A673 (cell line): ENCODE results near the gene DAB1. TPM values are rescaled to one million over a fixed set of nuclear protein-coding genes. Genes with fewer than 3 reads are reported as not detected.

Experiments
- BruUV-seq: library from RNA; stranded (reverse); fragments of 400-500 nt; replicated peaks from 2 replicates; lab custom pipeline; 2021; lab: Mats Ljungman, UMichigan
- CTCF ChIA-PET: fragments of 300-600 bp; sonication (Branson Sonifier 250); formaldehyde crosslinking; loops from one replicate; lab custom pipeline; 2022; ENCODE audit warnings: antibody characterized with exemption; lab: Charles Lee
- POLR2A ChIA-PET: fragments of 300-600 bp; sonication (Branson Sonifier 250); formaldehyde crosslinking; loops from one replicate; lab custom pipeline; 2022; ENCODE audit warnings: antibody characterized with exemption; ENCODE audit not compliant: low non-redundant PET; lab: Charles Lee
- DNase-seq: peaks from one replicate; pipeline ENCODE4 v3.0.0-alpha.2; 2015; ENCODE audit warnings: low spot score
- H3K27ac ChIP-seq: fragments of 200-600 bp; sonication (generic); 2 replicates; pipeline ENCODE4 v1.5.1; 2016; ENCODE audit warnings: mixed run types, low read depth, mild to moderate bottlenecking, mixed read lengths, antibody characterized with exemption, low read length; ENCODE audit not compliant: poor library complexity, severe bottlenecking
- H3K27me3 ChIP-seq: fragments of 200-600 bp; sonication (generic); replicated peaks from 2 replicates; pipeline ENCODE4 v1.6.1; 2017; ENCODE audit warnings: mixed run types, low read depth, mild to moderate bottlenecking, mixed read lengths, antibody characterized with exemption, low read length; ENCODE audit not compliant: insufficient read depth, poor library complexity
- H3K36me3 ChIP-seq: fragments of 200-600 bp; sonication (generic); 2 replicates; pipeline ENCODE4 v1.6.1; 2016; ENCODE audit warnings: mixed run types, mild to moderate bottlenecking, mixed read lengths, antibody characterized with exemption, low read length; ENCODE audit not compliant: insufficient read depth, poor library complexity, severe bottlenecking
- H3K4me1 ChIP-seq: fragments of 200-600 bp; sonication (generic); 2 replicates; pipeline ENCODE4 v1.6.1; 2017; ENCODE audit warnings: mixed run types, mild to moderate bottlenecking, mixed read lengths, antibody characterized with exemption, low read length; ENCODE audit not compliant: insufficient read depth, poor library complexity, severe bottlenecking
- H3K4me3 ChIP-seq: fragments of 200-600 bp; sonication (generic); 2 replicates; pipeline ENCODE4 v1.5.1; 2016; ENCODE audit warnings: low read depth, mixed run types, mild to moderate bottlenecking, mixed read lengths, low read length; ENCODE audit not compliant: poor library complexity, severe bottlenecking
- H3K9me3 ChIP-seq: fragments of 200-600 bp; sonication (generic); 2 replicates; pipeline ENCODE4 v1.6.1; 2016; ENCODE audit warnings: mixed run types, low read depth, mild to moderate bottlenecking, mixed read lengths, antibody characterized with exemption, low read length; ENCODE audit not compliant: poor library complexity, severe bottlenecking
- EZH2 ChIP-seq: fragments of 200-600 bp; sonication (generic); IDR thresholded peaks from 2 replicates; pipeline ENCODE4 v1.6.1; 2017; ENCODE audit warnings: borderline replicate concordance, low read depth, mild to moderate bottlenecking, mixed read lengths, antibody characterized with exemption, low read length; ENCODE audit not compliant: poor library complexity, severe bottlenecking
- intact Hi-C: fragments of 100-400 bp; cut with micrococcal nuclease; formaldehyde crosslinking; loops from one replicate; pipeline ENCODE4 v1.10.0; 2022; ENCODE audit not compliant: unreplicated experiment
- total RNA-seq: library from RNA; stranded (reverse); gene quantifications from 2 replicates; pipeline ENCODE4 v1.2.3, GENCODE V29; 2021
- TF ChIP-seq, protein P1 (sequence below): fragments of 300-800, 200-600 bp; sonication (generic); conservative IDR thresholded peaks from 2 replicates; pipeline ENCODE4 v1.5.1; 2017; ENCODE audit warnings: low read depth, mild to moderate bottlenecking, antibody characterized with exemption, low read length, moderate library complexity, mixed read lengths

DAB1 gene
- total RNA-seq, 1 experiment from 2014 or later, result 112 TPM

DNA sequence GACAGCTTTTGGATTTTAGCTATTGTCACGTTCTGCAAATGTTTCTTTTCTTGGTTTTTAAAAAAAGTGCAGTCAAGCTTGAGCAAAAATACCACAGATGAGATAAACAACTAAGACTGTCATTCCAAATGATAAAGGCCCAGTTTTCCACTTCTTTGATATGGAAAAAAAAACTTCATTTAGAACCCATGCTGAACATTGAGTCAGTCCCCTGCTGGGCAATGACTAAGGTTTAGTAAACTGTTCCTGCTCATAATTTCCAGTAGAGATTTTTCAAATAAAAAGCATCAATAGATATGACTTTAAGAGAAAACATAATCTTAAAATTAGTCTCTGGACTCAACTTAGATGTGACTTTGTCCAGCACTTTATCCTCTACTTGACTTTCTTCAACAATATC is 290.2 kb downstream of the DAB1 start:
- H3K9me3 ChIP-seq, result no peaks in the 10 kb centered on the region
- no peak for DNase-seq

DNA sequence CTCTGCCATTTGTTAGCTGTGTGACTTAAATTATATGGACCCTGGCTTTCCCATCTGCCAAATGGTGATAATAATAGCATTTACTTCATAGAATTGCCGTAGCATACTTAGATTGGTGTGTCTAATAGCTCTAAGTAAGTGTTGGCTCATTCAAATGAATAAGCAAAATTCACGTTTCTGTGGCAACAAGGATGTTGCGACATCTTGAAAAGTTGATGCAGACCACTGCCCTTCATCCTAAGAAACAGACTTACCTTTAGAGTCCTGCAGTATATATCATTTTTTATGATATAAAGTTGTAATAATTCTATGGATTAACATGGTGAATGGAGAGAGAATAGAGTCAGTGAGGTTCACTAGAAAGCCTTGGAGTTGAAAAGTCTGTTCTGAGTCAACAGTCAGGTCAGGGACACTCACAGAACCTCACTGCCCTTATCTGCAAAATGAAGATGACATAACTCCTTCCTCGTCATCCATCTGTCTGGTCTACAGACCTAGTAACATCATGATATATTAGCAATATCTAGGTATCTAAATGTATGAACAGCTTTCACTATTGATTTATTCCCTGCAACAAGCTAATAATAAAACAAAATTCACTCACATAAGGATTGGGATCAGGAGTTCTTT is 290.8 kb downstream of the DAB1 start:
- BruUV-seq, result no TSS peak
- Histone ChIP-seq H3K9me3 (no peaks in the 10 kb centered on the region), H3K4me3 (no peak overlapping the region), H3K27ac (no peak overlapping the region), H3K4me1 (peaks cover 3% of the 10 kb centered on the region), H3K36me3 (peaks cover 5% of the 10 kb centered on the region), H3K27me3 (no peaks in the 10 kb centered on the region)
- intact Hi-C loops, result no loop called here
- CTCF ChIA-PET, result no interaction called here
- TF ChIP-seq, protein P1, sequence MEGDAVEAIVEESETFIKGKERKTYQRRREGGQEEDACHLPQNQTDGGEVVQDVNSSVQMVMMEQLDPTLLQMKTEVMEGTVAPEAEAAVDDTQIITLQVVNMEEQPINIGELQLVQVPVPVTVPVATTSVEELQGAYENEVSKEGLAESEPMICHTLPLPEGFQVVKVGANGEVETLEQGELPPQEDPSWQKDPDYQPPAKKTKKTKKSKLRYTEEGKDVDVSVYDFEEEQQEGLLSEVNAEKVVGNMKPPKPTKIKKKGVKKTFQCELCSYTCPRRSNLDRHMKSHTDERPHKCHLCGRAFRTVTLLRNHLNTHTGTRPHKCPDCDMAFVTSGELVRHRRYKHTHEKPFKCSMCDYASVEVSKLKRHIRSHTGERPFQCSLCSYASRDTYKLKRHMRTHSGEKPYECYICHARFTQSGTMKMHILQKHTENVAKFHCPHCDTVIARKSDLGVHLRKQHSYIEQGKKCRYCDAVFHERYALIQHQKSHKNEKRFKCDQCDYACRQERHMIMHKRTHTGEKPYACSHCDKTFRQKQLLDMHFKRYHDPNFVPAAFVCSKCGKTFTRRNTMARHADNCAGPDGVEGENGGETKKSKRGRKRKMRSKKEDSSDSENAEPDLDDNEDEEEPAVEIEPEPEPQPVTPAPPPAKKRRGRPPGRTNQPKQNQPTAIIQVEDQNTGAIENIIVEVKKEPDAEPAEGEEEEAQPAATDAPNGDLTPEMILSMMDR, result no peak
- no peak for TF ChIP-seq EZH2
- POLR2A ChIA-PET, result no interaction called here
- no peak for DNase-seq

More for the DNA sequence above, 290.2 kb downstream of the DAB1 start:
- H3K4me3 ChIP-seq, result no peak overlapping the region
- peaks cover 5% of the 10 kb centered on the region for H3K36me3 ChIP-seq
- no peaks in the 10 kb centered on the region for H3K27me3 ChIP-seq
- H3K4me1 ChIP-seq, result peaks cover 3% of the 10 kb centered on the region
- no peak overlapping the region for H3K27ac ChIP-seq
- no TSS peak for BruUV-seq
- no peak for TF ChIP-seq EZH2
- TF ChIP-seq, protein P1, result no peak
- ChIA-PET CTCF (no interaction called here), POLR2A (no interaction called here)
- intact Hi-C loops, result no loop called here

DNA sequence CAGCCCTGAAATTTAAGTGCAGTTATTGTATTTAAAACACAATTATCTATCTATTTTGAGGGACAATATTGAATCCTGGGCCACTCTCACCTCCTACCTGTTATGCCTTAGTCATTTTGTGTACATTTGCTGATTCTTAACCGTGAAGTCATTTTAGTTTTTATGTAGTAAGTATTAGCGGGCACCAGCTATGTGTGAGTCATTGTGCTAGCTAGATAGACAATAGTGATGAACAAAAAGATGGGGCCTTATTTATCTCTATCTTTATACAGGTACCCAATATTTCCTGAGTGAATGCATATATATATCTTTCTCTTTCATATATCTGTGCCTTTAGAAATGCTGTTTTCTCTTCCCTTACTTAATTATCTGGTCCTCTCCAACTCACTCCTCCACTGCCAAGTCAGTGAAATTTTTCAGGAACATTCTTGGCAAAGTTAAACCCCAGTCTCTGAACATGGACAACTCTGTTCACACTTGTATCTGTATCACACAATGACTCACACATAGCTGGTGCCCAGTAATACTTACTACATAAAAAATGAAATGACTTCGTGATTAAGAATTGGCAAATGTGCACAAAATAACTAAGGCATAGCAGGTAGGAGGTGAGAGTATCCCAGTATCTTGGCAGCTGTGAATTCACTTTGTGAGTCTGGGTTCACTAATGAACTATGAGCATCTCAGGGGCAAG is 292.0 kb downstream of the DAB1 start:
- no peak for DNase-seq
- TF ChIP-seq EZH2, result no peak
- TF ChIP-seq, protein P1, result no peak
- no TSS peak for BruUV-seq
- peaks cover 5% of the 10 kb centered on the region for H3K36me3 ChIP-seq
- intact Hi-C loops, result no loop called here
- peaks cover 3% of the 10 kb centered on the region for H3K4me1 ChIP-seq
- ChIA-PET CTCF (no interaction called here), POLR2A (no interaction called here)
- H3K9me3 ChIP-seq, result no peaks in the 10 kb centered on the region
- H3K4me3 ChIP-seq, result no peak overlapping the region
- no peaks in the 10 kb centered on the region for H3K27me3 ChIP-seq
- no peak overlapping the region for H3K27ac ChIP-seq
